Measurements from ENCODE around the gene ADGRL3.

ADGRL3 gene

GRCh38 chr4:61292322-61292721 lies 92.2 kb downstream of the ADGRL3 start:
- DNase-seq: no peak

- DNase-seq: no peak
Measured at GRCh38 chr4:61293707-61294400, 93.7 kb downstream of the ADGRL3 start.

GRCh38 chr4:61294936-61295335 lies 94.8 kb downstream of the ADGRL3 start:
- DNase-seq: no peak

GRCh38 chr4:61296144-61296543 lies 96.0 kb downstream of the ADGRL3 start:
- no peak for DNase-seq

GRCh38 chr4:61298178-61298740 lies 98.1 kb downstream of the ADGRL3 start:
- DNase-seq: no peak

GRCh38 chr4:61299316-61299715 lies 99.2 kb downstream of the ADGRL3 start:
- DNase-seq: no peak

- DNase-seq: no peak
Measured at GRCh38 chr4:61300266-61300844, 100.2 kb downstream of the ADGRL3 start.

GRCh38 chr4:61301271-61301670 lies 101.1 kb downstream of the ADGRL3 start:
- no peak for DNase-seq

GRCh38 chr4:61308033-61308432 lies 107.9 kb downstream of the ADGRL3 start:
- no peak for DNase-seq

- no peak for DNase-seq
Measured at GRCh38 chr4:61309616-61310015, 109.5 kb downstream of the ADGRL3 start.

GRCh38 chr4:61312526-61312925 lies 112.4 kb downstream of the ADGRL3 start:
- DNase-seq: no peak

- DNase-seq: no peak
Measured at GRCh38 chr4:61318431-61318830, 118.3 kb downstream of the ADGRL3 start.

GRCh38 chr4:61319156-61319555 lies 119.0 kb downstream of the ADGRL3 start:
- DNase-seq: no peak

- no peak for DNase-seq
Measured at GRCh38 chr4:61320154-61320553, 120.0 kb downstream of the ADGRL3 start.

- DNase-seq: no peak
Measured at GRCh38 chr4:61320631-61321030, 120.5 kb downstream of the ADGRL3 start.

- DNase-seq: no peak
Measured at GRCh38 chr4:61332693-61333092, 132.6 kb downstream of the ADGRL3 start.

- DNase-seq: no peak
Measured at GRCh38 chr4:61333490-61333889, 133.4 kb downstream of the ADGRL3 start.

GRCh38 chr4:61335241-61335763 lies 135.2 kb downstream of the ADGRL3 start:
- DNase-seq: no peak

GRCh38 chr4:61336488-61336887 lies 136.4 kb downstream of the ADGRL3 start:
- DNase-seq: no peak

- no peak for DNase-seq
Measured at GRCh38 chr4:61336916-61337315, 136.8 kb downstream of the ADGRL3 start.

- DNase-seq: no peak
Measured at GRCh38 chr4:61342061-61342460, 141.9 kb downstream of the ADGRL3 start.

- DNase-seq: no peak
Measured at GRCh38 chr4:61350932-61351331, 150.8 kb downstream of the ADGRL3 start.

GRCh38 chr4:61356696-61357095 lies 156.6 kb downstream of the ADGRL3 start:
- DNase-seq: no peak

- no peak for DNase-seq
Measured at GRCh38 chr4:61359301-61359700, 159.2 kb downstream of the ADGRL3 start.
